ENCODE measurements around the gene ZIC4.

The ZIC4 gene

DNA sequence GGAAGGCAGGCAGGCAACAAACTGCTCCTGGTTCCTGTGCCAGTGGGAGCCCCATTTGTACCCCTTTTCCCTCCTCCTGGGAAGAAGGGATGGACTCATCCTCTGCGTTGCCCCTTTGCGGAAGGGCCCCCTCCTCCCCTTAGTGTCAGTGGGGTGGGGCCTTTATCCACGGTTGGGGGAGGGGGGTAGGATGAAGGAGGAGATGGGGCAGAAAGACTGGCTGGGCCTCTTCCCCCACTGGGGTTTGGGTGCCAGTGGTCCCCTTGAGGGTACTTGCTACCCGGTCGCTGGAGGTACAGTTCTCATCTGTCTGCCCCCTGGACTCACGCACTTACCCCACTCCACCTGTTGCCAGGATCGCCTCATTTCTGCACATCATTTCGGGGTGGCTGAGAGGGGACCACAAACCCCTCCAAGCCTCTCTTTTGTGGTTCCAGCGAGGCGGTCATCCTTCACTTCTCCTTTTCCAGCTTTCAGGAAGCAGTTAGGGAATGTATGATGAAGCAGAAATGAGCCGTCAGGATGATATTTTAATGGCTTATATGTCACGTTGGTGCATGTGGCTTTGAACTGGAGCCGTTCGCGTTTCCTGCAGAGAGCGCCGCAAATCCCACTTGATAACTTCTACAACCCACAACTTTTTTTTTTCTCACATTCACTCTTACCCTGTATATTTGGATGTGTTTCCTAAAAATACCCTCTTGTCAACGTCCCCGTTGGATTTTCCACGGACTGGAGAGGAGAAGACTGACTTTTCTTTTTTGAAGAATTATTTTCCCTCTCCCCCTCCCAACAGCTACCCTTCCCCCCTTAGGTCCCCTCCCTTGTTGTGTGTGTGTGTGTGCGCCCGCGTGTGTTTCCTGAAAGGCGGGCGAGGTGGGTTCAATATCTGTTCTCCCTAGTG lies at the start of gene ZIC4:
Gene ZIC4, minus strand, starts transcription at position 516 of the 904 bp plus-strand sequence. CDS start 3,746 bp downstream, outside the sequence.
- H3K36me3 Mint-ChIP-seq, result peaks cover 5% of the 10 kb centered on the region
- H3K4me3 Mint-ChIP-seq, result no peak within 1 kb of the TSS
- peaks cover 62% of the 10 kb centered on the region for H3K27me3 Mint-ChIP-seq

GRCh38 chr3:147449669-147450068 lies 43.3 kb upstream of the ZIC4 start:
- no peak overlapping the region for H3K4me3 Mint-ChIP-seq
- no peak overlapping the region for H3K27ac Mint-ChIP-seq
- no peaks in the 10 kb centered on the region for H3K4me1 Mint-ChIP-seq
- H3K27me3 Mint-ChIP-seq, result no peaks in the 10 kb centered on the region
- H3K36me3 Mint-ChIP-seq, result no peaks in the 10 kb centered on the region
- no peaks in the 10 kb centered on the region for H3K9me3 Mint-ChIP-seq

More for the DNA sequence above, at the start of gene ZIC4:
- peaks cover 16% of the 10 kb centered on the region for H3K4me1 Mint-ChIP-seq
- H3K27ac Mint-ChIP-seq, result no peak within 1 kb of the TSS
- H3K9me3 Mint-ChIP-seq, result peaks cover 16% of the 10 kb centered on the region

DNA sequence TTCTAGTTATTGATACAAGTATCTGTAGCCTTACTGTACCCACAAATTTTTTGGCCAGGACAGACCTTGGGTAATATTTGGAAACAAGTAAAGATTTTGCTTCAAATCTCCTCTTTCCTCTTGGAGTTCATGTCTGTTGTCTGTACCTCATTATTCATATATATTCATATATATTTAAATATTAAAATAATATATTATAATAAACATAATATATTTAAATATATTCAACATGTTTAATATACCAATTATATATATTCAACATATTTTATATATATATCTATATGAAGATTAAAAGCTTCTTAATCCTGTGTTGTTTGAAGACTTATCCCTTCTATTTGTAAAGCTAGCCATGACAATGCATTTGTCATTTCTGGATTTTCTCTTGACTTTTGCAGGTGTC lies 40.9 kb upstream of the ZIC4 start:
- no peak overlapping the region for H3K27ac Mint-ChIP-seq
- no peaks in the 10 kb centered on the region for H3K9me3 Mint-ChIP-seq
- H3K27me3 Mint-ChIP-seq, result no peaks in the 10 kb centered on the region
- H3K4me1 Mint-ChIP-seq, result no peaks in the 10 kb centered on the region
- no peaks in the 10 kb centered on the region for H3K36me3 Mint-ChIP-seq
- H3K4me3 Mint-ChIP-seq, result no peak overlapping the region

GRCh38 chr3:147431751-147432150 lies 25.4 kb upstream of the ZIC4 start:
- Mint-ChIP-seq H3K36me3 (no peaks in the 10 kb centered on the region), H3K4me3 (no peak overlapping the region), H3K27me3 (no peaks in the 10 kb centered on the region), H3K9me3 (peaks cover 5% of the 10 kb centered on the region), H3K4me1 (no peaks in the 10 kb centered on the region), H3K27ac (no peak overlapping the region)

- H3K4me1 Mint-ChIP-seq, result no peaks in the 10 kb centered on the region
- peaks cover 10% of the 10 kb centered on the region for H3K27me3 Mint-ChIP-seq
- no peak overlapping the region for H3K4me3 Mint-ChIP-seq
- H3K27ac Mint-ChIP-seq, result no peak overlapping the region
- peaks cover under 1% of the 10 kb centered on the region for H3K36me3 Mint-ChIP-seq
- H3K9me3 Mint-ChIP-seq, result peaks cover 3% of the 10 kb centered on the region
Measured at GRCh38 chr3:147428754-147429153, 22.4 kb upstream of the ZIC4 start.

- H3K36me3 Mint-ChIP-seq, result peaks cover 2% of the 10 kb centered on the region
- H3K9me3 Mint-ChIP-seq, result no peaks in the 10 kb centered on the region
- no peak overlapping the region for H3K27ac Mint-ChIP-seq
- no peak overlapping the region for H3K4me3 Mint-ChIP-seq
- H3K27me3 Mint-ChIP-seq, result peaks cover 12% of the 10 kb centered on the region
- no peaks in the 10 kb centered on the region for H3K4me1 Mint-ChIP-seq
Measured at GRCh38 chr3:147428326-147428725, 22.0 kb upstream of the ZIC4 start.

GRCh38 chr3:147427746-147428145 lies 21.4 kb upstream of the ZIC4 start:
- no peaks in the 10 kb centered on the region for H3K4me1 Mint-ChIP-seq
- peaks cover 2% of the 10 kb centered on the region for H3K36me3 Mint-ChIP-seq
- no peak overlapping the region for H3K4me3 Mint-ChIP-seq
- H3K27me3 Mint-ChIP-seq, result peaks cover 14% of the 10 kb centered on the region
- no peaks in the 10 kb centered on the region for H3K9me3 Mint-ChIP-seq
- no peak overlapping the region for H3K27ac Mint-ChIP-seq

- peaks cover 5% of the 10 kb centered on the region for H3K36me3 Mint-ChIP-seq
- peaks cover 22% of the 10 kb centered on the region for H3K27me3 Mint-ChIP-seq
- H3K27ac Mint-ChIP-seq, result no peak overlapping the region
- no peak overlapping the region for H3K4me3 Mint-ChIP-seq
- no peaks in the 10 kb centered on the region for H3K4me1 Mint-ChIP-seq
- H3K9me3 Mint-ChIP-seq, result no peaks in the 10 kb centered on the region
Measured at GRCh38 chr3:147426931-147427330, 20.6 kb upstream of the ZIC4 start.

DNA sequence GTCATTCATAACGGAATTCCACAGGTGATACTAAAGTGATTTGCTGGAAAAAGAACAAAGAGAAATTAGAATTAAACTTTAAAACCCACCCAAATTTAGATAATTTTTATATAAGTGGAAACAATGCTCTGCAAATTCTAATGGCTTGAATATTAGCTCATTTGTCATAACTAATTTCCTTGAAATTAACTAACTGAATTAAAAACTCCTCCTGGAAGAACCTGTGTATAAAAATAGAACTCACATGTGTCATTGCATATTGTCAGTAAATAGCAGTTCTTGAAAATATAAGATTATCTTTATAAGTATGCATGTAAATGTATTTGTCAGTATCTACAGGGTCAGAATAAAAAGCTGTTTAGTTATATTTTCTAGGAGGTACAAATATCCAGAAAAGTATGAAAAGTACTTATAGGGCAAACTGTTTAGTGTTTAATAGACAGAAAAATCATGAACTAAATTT lies 19.1 kb upstream of the ZIC4 start:
- no peaks in the 10 kb centered on the region for H3K9me3 Mint-ChIP-seq
- peaks cover 5% of the 10 kb centered on the region for H3K36me3 Mint-ChIP-seq
- H3K4me1 Mint-ChIP-seq, result no peaks in the 10 kb centered on the region
- H3K4me3 Mint-ChIP-seq, result no peak overlapping the region
- H3K27me3 Mint-ChIP-seq, result peaks cover 25% of the 10 kb centered on the region
- H3K27ac Mint-ChIP-seq, result no peak overlapping the region

GRCh38 chr3:147424581-147425387 lies 18.4 kb upstream of the ZIC4 start:
- Mint-ChIP-seq H3K4me3 (no peak overlapping the region), H3K27me3 (peaks cover 30% of the 10 kb centered on the region)

GRCh38 chr3:147423798-147424580 lies 17.6 kb upstream of the ZIC4 start:
- H3K9me3 Mint-ChIP-seq, result no peaks in the 10 kb centered on the region
- H3K36me3 Mint-ChIP-seq, result peaks cover 7% of the 10 kb centered on the region
- H3K4me1 Mint-ChIP-seq, result no peaks in the 10 kb centered on the region
- no peak overlapping the region for H3K27ac Mint-ChIP-seq
- H3K4me3 Mint-ChIP-seq, result no peak overlapping the region
- H3K27me3 Mint-ChIP-seq, result peaks cover 34% of the 10 kb centered on the region

More at GRCh38 chr3:147424581-147425387, 18.4 kb upstream of the ZIC4 start:
- no peaks in the 10 kb centered on the region for H3K4me1 Mint-ChIP-seq
- H3K36me3 Mint-ChIP-seq, result peaks cover 5% of the 10 kb centered on the region
- H3K9me3 Mint-ChIP-seq, result no peaks in the 10 kb centered on the region
- no peak overlapping the region for H3K27ac Mint-ChIP-seq

- H3K27me3 Mint-ChIP-seq, result peaks cover 38% of the 10 kb centered on the region
- no peaks in the 10 kb centered on the region for H3K9me3 Mint-ChIP-seq
- H3K27ac Mint-ChIP-seq, result no peak overlapping the region
- H3K36me3 Mint-ChIP-seq, result peaks cover 10% of the 10 kb centered on the region
- no peaks in the 10 kb centered on the region for H3K4me1 Mint-ChIP-seq
- H3K4me3 Mint-ChIP-seq, result no peak overlapping the region
Measured at GRCh38 chr3:147423537-147423797, 17.1 kb upstream of the ZIC4 start.

GRCh38 chr3:147422601-147423536 lies 16.5 kb upstream of the ZIC4 start:
- peaks cover 3% of the 10 kb centered on the region for H3K9me3 Mint-ChIP-seq
- H3K27me3 Mint-ChIP-seq, result peaks cover 44% of the 10 kb centered on the region
- no peaks in the 10 kb centered on the region for H3K4me1 Mint-ChIP-seq
- H3K36me3 Mint-ChIP-seq, result peaks cover 10% of the 10 kb centered on the region
- no peak overlapping the region for H3K27ac Mint-ChIP-seq
- no peak overlapping the region for H3K4me3 Mint-ChIP-seq

- H3K27ac Mint-ChIP-seq, result no peak overlapping the region
- H3K36me3 Mint-ChIP-seq, result peaks cover 10% of the 10 kb centered on the region
- no peaks in the 10 kb centered on the region for H3K4me1 Mint-ChIP-seq
- H3K4me3 Mint-ChIP-seq, result no peak overlapping the region
- peaks cover 46% of the 10 kb centered on the region for H3K27me3 Mint-ChIP-seq
- H3K9me3 Mint-ChIP-seq, result peaks cover 5% of the 10 kb centered on the region
Measured at GRCh38 chr3:147422196-147422595, 15.9 kb upstream of the ZIC4 start.

All from activated naive CD4-positive, alpha-beta T cell treated with anti-CD3 and anti-CD28 coated beads, Interleukin-2, amount 50 U/mL, for 24 hours (primary cell).